ENCODE measurements around the gene ZSWIM6.

The ZSWIM6 gene

GRCh38 chr5:61493973-61494372, 161.9 kb downstream of the ZSWIM6 start:
- no peak for DNase-seq

- DNase-seq: no peak
Observed at GRCh38 chr5:61496446-61496845, 164.4 kb downstream of the ZSWIM6 start.

GRCh38 chr5:61496860-61497259, 164.8 kb downstream of the ZSWIM6 start:
- DNase-seq: no peak

- DNase-seq: no peak
Observed at GRCh38 chr5:61498121-61498520, 166.1 kb downstream of the ZSWIM6 start.

GRCh38 chr5:61501971-61502370, 169.9 kb downstream of the ZSWIM6 start:
- DNase-seq: no peak

- DNase-seq: no peak
Observed at GRCh38 chr5:61504143-61504770, 172.2 kb downstream of the ZSWIM6 start.

GRCh38 chr5:61505281-61505680, 173.2 kb downstream of the ZSWIM6 start:
- no peak for DNase-seq

GRCh38 chr5:61507232-61507631, 175.2 kb downstream of the ZSWIM6 start:
- DNase-seq: no peak

- DNase-seq: no peak
Observed at GRCh38 chr5:61516946-61517345, 184.9 kb downstream of the ZSWIM6 start.

GRCh38 chr5:61519728-61520277, 187.7 kb downstream of the ZSWIM6 start:
- DNase-seq: no peak

- no peak for DNase-seq
Observed at GRCh38 chr5:61523073-61523472, 191.0 kb downstream of the ZSWIM6 start.

- DNase-seq: no peak
Observed at GRCh38 chr5:61523997-61524396, 191.9 kb downstream of the ZSWIM6 start.

GRCh38 chr5:61525512-61526206, 193.6 kb downstream of the ZSWIM6 start:
- DNase-seq: no peak

- no peak for DNase-seq
Observed at GRCh38 chr5:61526207-61526519, 194.1 kb downstream of the ZSWIM6 start.

- no peak for DNase-seq
Observed at GRCh38 chr5:61532983-61533382, 200.9 kb downstream of the ZSWIM6 start.

- DNase-seq: no peak
Observed at GRCh38 chr5:61534481-61535267, 202.6 kb downstream of the ZSWIM6 start.

- no peak for DNase-seq
Observed at GRCh38 chr5:61535828-61536227, 203.8 kb downstream of the ZSWIM6 start.

GRCh38 chr5:61536922-61537321, 204.9 kb downstream of the ZSWIM6 start:
- no peak for DNase-seq

GRCh38 chr5:61538722-61539501, 206.9 kb downstream of the ZSWIM6 start:
- DNase-seq: no peak

- no peak for DNase-seq
Observed at GRCh38 chr5:61549530-61549929, 217.5 kb downstream of the ZSWIM6 start.

GRCh38 chr5:61551637-61552313, 219.7 kb downstream of the ZSWIM6 start:
- no peak for DNase-seq

- no peak for DNase-seq
Observed at GRCh38 chr5:61559146-61559545, 227.1 kb downstream of the ZSWIM6 start.
